Esophagus muscularis mucosa (tissue), 4 donors: ENCODE measurements around the gene HAGHL. TPM values are rescaled to one million over a fixed set of nuclear protein-coding genes. Genes with fewer than 3 reads are reported as not detected.
"Not testable (repeated sequence)": the region's sequence is repeated elsewhere in the genome, so short reads cannot be mapped to it uniquely, and the experiment has no call there.

ENCODE experiments used
- DNase-seq: peaks from one replicate; pipeline ENCODE4 v3.0.0-alpha.2; 2017; ENCODE audit errors: extremely low spot score
- H3K27ac ChIP-seq, 4 donors: fragments of 200-600 bp; sonication (generic); replicated peaks in 1 of 4; 1 replicate in 3 of 4; 2 replicates in 1 of 4; pipeline ENCODE4 v1.5.1; 2016 to 2019; ENCODE audit warnings: mild to moderate bottlenecking in 1 of 4
- H3K27me3 ChIP-seq, 4 donors: fragments of 200-600 bp; sonication (generic); one replicate each; pipeline versions ENCODE4 v1.5.1 to v1.6.0; 2016 to 2019
- H3K36me3 ChIP-seq, 4 donors: fragments of 200-600 bp; sonication (generic); one replicate each; pipeline ENCODE4 v1.5.1; 2016 to 2019
- H3K4me1 ChIP-seq, 4 donors: fragments of 200-600 bp; sonication (generic); one replicate each; pipeline ENCODE4 v1.5.1; 2016 to 2019
- H3K4me3 ChIP-seq, 4 donors: fragments of 200-600 bp; sonication (generic); 1 replicate in 2 of 4; 2 replicates in 2 of 4; pipeline ENCODE4 v1.5.1; 2016 to 2019; ENCODE audit warnings: mild to moderate bottlenecking in 4 of 4, moderate library complexity in 1 of 4
- H3K9me3 ChIP-seq, 4 donors: fragments of 200-600 bp; sonication (generic); 1 replicate in 3 of 4; 2 replicates in 1 of 4; pipeline ENCODE4 v1.5.1; 2016 to 2019
- EP300 ChIP-seq: sonication (generic); formaldehyde crosslinking; IDR thresholded peaks from one replicate; pipeline ENCODE4 v1.6.1; 2017; ENCODE audit warnings: antibody characterized with exemption
- POLR2A ChIP-seq: fragments of 450-650 bp; IDR thresholded peaks from one replicate; pipeline ENCODE4 v1.6.1; 2017; ENCODE audit warnings: antibody characterized with exemption, moderate library complexity, mild to moderate bottlenecking, low read depth
- POLR2AphosphoS5 ChIP-seq, 2 donors: sonication (generic); formaldehyde crosslinking; IDR thresholded peaks; one replicate each; pipeline ENCODE4 v1.6.1; 2017; ENCODE audit warnings: antibody characterized with exemption in 2 of 2
- WGBS: methylation state at CpG from one replicate; pipeline ENCODE4 v1.1.5; 2018; 5-methylcytosine and 5-hydroxymethylcytosine counted together
- intact Hi-C: fragments of 100-400 bp; cut with DNase I; formaldehyde crosslinking; loops from one replicate; pipeline ENCODE4 v1.15.1; 2023
- total RNA-seq, 4 donors: library from RNA; depleted of rRNA; stranded (reverse); fragments of >200 nt; gene quantifications; one replicate each; pipeline versions ENCODE4 v1.1.0 to v1.2.1, GENCODE V29; 2016
- TF ChIP-seq, protein P1 (sequence below), 3 experiments: fragments of 200-600 bp in 2 of 3; fragments of 450-650 bp in 1 of 3; sonication (generic) in 2 of 3; IDR thresholded peaks; one replicate each; pipeline ENCODE4 v1.5.1; 2017 to 2019; ENCODE audit warnings: antibody characterized with exemption in 3 of 3, mild to moderate bottlenecking in 2 of 3, moderate library complexity in 1 of 3

Gene HAGHL
- total RNA-seq, 4 donors from 2014 or later: 1.7 to 5.6 (median 4.5) TPM

DNA sequence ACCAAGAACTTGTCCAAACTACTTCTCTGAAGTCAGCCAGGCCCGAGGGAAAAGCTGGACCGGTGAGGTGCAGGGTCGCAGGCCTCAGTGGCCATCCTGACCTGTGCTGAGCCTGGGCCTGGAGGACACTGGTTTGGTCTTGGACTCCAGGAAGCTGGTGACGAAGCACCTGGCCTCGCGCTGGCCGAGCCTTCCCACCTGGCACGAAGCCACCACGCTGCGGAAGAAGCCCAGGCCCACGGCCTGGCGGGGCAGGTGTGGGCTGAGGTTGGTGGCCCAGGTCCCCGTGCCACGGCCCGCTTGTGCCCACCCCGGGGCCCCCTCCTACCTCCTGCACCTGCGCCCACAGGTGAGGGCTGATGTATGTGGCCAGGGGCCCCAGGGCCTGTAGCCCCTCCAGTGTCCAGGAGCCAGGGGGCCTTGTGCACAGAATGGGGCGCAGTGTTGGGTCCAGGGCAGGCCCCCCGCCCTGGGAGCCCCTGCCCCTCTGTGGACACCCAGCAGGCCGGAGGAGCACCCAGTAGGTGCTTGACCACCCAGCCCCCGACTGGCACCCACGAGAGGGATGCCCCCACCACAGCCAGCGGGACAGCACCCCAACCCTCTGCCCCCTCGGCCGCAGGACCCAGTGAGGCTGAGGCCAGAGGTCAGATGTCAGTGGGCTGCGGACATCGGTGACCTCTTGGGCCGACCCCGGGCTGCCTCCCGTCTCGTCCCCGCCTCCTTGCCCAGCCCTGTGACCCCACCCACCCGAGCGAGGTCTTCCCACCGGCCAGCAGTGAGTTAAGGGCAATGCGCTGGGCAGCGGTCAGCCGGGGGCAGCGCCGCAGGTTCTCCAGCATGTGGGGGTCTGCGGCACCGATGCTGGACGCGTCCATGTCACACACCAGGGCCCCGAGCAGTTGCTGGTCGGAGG, 47.4 kb downstream of the HAGHL start:
- no peak for DNase-seq
- Histone ChIP-seq H3K27me3 (peaks cover 0 to 76% (median under 1%) of the 10 kb centered on the region in 4 donors), H3K4me3 (no peak overlapping the region), H3K36me3 (no peaks in the 10 kb centered on the region), H3K27ac (no peak overlapping the region), H3K4me1 (no peaks in the 10 kb centered on the region), H3K9me3 (no peaks in the 10 kb centered on the region)
- TF ChIP-seq, protein P1, sequence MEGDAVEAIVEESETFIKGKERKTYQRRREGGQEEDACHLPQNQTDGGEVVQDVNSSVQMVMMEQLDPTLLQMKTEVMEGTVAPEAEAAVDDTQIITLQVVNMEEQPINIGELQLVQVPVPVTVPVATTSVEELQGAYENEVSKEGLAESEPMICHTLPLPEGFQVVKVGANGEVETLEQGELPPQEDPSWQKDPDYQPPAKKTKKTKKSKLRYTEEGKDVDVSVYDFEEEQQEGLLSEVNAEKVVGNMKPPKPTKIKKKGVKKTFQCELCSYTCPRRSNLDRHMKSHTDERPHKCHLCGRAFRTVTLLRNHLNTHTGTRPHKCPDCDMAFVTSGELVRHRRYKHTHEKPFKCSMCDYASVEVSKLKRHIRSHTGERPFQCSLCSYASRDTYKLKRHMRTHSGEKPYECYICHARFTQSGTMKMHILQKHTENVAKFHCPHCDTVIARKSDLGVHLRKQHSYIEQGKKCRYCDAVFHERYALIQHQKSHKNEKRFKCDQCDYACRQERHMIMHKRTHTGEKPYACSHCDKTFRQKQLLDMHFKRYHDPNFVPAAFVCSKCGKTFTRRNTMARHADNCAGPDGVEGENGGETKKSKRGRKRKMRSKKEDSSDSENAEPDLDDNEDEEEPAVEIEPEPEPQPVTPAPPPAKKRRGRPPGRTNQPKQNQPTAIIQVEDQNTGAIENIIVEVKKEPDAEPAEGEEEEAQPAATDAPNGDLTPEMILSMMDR (IDR thresholded peaks at IDR 0.05): no peak
- no peak for TF ChIP-seq POLR2AphosphoS5 (IDR thresholded peaks at IDR 0.05)
- no peak for TF ChIP-seq EP300
- no peak for TF ChIP-seq POLR2A
- intact Hi-C loops: no loop called here
- WGBS: 84% methylated on average over 3 of the region's 46 CpGs

DNA sequence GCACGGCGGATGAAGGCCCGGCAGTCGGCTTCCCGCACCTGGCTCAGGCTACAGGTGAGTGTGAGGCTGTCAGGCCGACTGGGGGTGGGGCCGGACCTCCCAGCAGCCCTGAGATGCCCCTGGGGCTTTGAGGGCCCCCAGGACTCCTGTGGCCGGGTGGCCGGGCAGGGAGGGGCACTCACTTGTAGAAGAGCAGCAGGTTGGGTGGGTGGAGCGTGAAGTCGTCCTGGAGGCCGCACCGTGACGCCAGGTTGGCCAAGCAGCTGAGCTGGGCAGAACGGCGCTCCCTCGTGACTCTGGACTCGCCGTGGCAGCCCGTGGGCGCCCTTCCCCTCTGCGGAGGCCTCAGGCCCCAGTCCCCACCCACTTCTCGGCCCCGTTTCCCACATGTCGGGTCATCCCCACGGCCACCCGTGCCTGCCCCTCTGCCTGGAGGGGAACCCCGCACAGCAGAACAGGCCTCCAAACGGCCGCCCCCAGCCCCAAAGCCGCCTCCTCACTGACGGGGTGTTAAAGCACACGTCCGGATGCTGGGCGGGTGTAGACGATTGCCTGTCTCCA, 48.4 kb downstream of the HAGHL start:
- Histone ChIP-seq H3K4me3 (no peak overlapping the region), H3K27me3 (peaks cover 0 to 76% (median 4%) of the 10 kb centered on the region in 4 donors), H3K9me3 (no peaks in the 10 kb centered on the region), H3K27ac (no peak overlapping the region), H3K36me3 (no peaks in the 10 kb centered on the region), H3K4me1 (no peaks in the 10 kb centered on the region)
- WGBS: 74% methylated on average over 26 of the region's 36 CpGs
- intact Hi-C loops: no loop called here
- no peak for DNase-seq
- TF ChIP-seq EP300 (no peak), POLR2AphosphoS5 (IDR thresholded peaks at IDR 0.05) (no peak), POLR2A (no peak)
- TF ChIP-seq, protein P1 (IDR thresholded peaks at IDR 0.05): no peak

DNA sequence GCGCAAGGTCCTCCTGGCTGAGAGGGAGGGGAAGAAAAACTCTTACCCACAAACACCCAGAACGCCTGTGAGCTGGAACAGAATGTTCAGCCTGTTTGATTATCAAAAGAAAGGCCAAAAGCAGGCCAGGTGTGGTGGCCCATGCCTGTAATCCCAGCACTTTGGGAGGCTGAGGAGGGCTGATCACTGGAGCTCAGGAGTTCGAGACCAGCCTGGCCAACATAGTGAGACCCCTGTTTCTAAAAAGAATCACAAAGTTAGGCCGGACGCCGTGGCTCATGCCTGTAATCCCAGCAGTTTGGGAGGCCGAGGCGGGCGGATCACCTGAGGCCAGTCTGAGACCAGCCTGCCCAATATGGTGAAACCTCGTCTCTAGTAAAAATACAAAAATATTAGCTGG, 49.4 kb downstream of the HAGHL start:
- H3K27me3 ChIP-seq: peaks cover 0 to 79% (median 4%) of the 10 kb centered on the region in 4 donors
- intact Hi-C loops, H3K4me3 ChIP-seq, H3K36me3 ChIP-seq, DNase-seq, H3K9me3 ChIP-seq, H3K4me1 ChIP-seq, H3K27ac ChIP-seq: not testable (repeated sequence)
- 89% methylated on average over 10 of the region's 10 CpGs for WGBS

DNA sequence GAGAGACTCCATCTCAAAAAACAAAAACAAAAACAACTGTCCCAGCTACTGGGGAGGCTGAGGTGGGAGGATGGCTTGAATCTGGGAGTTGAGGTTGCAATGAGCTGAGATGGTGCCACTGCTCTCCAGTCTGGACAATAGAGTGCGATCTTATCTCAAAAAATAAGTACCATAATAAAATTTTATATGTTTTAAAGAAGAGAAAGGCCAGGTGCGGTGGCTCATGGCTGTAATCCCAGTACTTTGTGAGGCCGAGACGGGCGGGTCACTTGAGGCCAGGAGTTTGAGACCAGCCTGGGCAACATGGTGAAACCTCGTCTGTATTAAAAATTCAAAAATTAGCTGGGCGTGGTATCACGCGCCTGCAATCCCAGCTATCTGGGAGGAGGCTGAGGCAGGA, 49.9 kb downstream of the HAGHL start:
- 90% methylated on average over 9 of the region's 9 CpGs for WGBS
- H3K4me3 ChIP-seq: no peak overlapping the region
- intact Hi-C loops: no loop called here
- DNase-seq: no peak
- H3K27ac ChIP-seq: no peak overlapping the region
- no peaks in the 10 kb centered on the region for H3K4me1 ChIP-seq
- H3K9me3 ChIP-seq: no peaks in the 10 kb centered on the region
- TF ChIP-seq, protein P1 (IDR thresholded peaks at IDR 0.05): no peak
- TF ChIP-seq POLR2A: no peak
- TF ChIP-seq EP300: no peak
- no peak for TF ChIP-seq POLR2AphosphoS5 (IDR thresholded peaks at IDR 0.05)
- H3K27me3 ChIP-seq: peaks cover 0 to 85% (median 4%) of the 10 kb centered on the region in 4 donors
- H3K36me3 ChIP-seq: no peaks in the 10 kb centered on the region

DNA sequence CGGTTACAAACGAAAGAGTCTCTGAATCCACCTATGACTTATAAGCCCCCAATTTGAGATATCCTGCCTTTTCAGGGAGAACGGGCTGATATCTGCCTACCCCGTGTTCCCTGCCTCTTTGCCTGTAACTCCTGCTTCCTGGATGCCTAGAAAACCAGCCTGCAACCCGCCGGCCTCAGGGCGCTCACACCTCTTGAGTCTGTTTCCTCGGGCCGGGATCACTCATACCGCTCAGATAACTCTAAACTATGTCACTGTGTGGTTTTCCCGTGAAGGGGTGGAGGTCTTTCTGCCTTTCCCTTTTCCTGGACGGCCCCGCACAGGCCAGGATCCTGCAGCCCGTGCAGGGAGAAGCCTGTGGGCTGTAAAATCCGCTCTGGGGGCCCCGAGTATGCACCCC, 50.9 kb downstream of the HAGHL start:
- no peak overlapping the region for H3K27ac ChIP-seq
- H3K27me3 ChIP-seq: peaks cover 0 to 89% (median 8%) of the 10 kb centered on the region in 4 donors
- H3K4me3 ChIP-seq: no peak overlapping the region
- no peaks in the 10 kb centered on the region for H3K9me3 ChIP-seq
- H3K36me3 ChIP-seq: no peaks in the 10 kb centered on the region
- 36% methylated on average over 16 of the region's 16 CpGs for WGBS
- no peaks in the 10 kb centered on the region for H3K4me1 ChIP-seq
- no peak for DNase-seq
- intact Hi-C loops: no loop called here
- TF ChIP-seq, protein P1 (IDR thresholded peaks at IDR 0.05): no peak
- TF ChIP-seq EP300: no peak
- TF ChIP-seq POLR2AphosphoS5 (IDR thresholded peaks at IDR 0.05): no peak
- TF ChIP-seq POLR2A: no peak
